Endothelial cell (in vitro differentiated cells): ENCODE measurements around the gene STIMATE. TPM values are rescaled to one million over a fixed set of nuclear protein-coding genes. Genes with fewer than 3 reads are reported as not detected.

Experiments
- DNase-seq: peaks from one replicate; pipeline ENCODE4 v3.0.0; 2021; ENCODE audit warnings: low spot score
- H3K27ac Mint-ChIP-seq: one replicate; pipeline ENCODE4 v1.8.0; 2021; ENCODE audit warnings: mixed read lengths, inconsistent platforms; ENCODE audit not compliant: unreplicated experiment
- H3K27me3 Mint-ChIP-seq: one replicate; pipeline ENCODE4 v1.8.0; 2021; ENCODE audit warnings: mild to moderate bottlenecking, moderate library complexity, mixed read lengths, inconsistent platforms; ENCODE audit not compliant: unreplicated experiment
- H3K36me3 Mint-ChIP-seq: one replicate; pipeline ENCODE4 v1.8.0; 2021; ENCODE audit warnings: mild to moderate bottlenecking, low read depth, mixed read lengths, inconsistent platforms; ENCODE audit not compliant: unreplicated experiment
- H3K4me1 Mint-ChIP-seq: one replicate; pipeline ENCODE4 v1.8.0; 2021; ENCODE audit warnings: mild to moderate bottlenecking, mixed read lengths, inconsistent platforms; ENCODE audit not compliant: unreplicated experiment
- H3K4me3 Mint-ChIP-seq: one replicate; pipeline ENCODE4 v1.8.0; 2021; ENCODE audit warnings: mild to moderate bottlenecking, mixed read lengths, inconsistent platforms; ENCODE audit not compliant: unreplicated experiment
- H3K9me3 Mint-ChIP-seq: one replicate; pipeline ENCODE4 v1.8.0; 2021; ENCODE audit warnings: mixed read lengths, inconsistent platforms; ENCODE audit not compliant: unreplicated experiment
- CTCF ChIP-seq: fragments of 200-600 bp; sonication (generic); IDR thresholded peaks from one replicate; pipeline ENCODE4 v1.5.0; 2021; ENCODE audit warnings: antibody characterized with exemption; ENCODE audit not compliant: unreplicated experiment
- total RNA-seq: library from RNA; stranded (reverse); fragmentation: NEBNext Ultra II Directional; extraction: Animal tissue kit (Norgen Biotek cat#: 25700); gene quantifications from one replicate; pipeline ENCODE4 v1.2.1, GENCODE V29; 2021; ENCODE audit not compliant: unreplicated experiment

Gene STIMATE
- total RNA-seq, 1 donor from 2014 or later = 24.5 TPM

- DNase-seq = no peak
- no peak overlapping the region for H3K4me3 Mint-ChIP-seq
- H3K27ac Mint-ChIP-seq = no peak overlapping the region
- TF ChIP-seq CTCF = no peak
- H3K36me3 Mint-ChIP-seq = no peaks in the 10 kb centered on the region
- H3K4me1 Mint-ChIP-seq = peaks cover 7% of the 10 kb centered on the region
- no peaks in the 10 kb centered on the region for H3K9me3 Mint-ChIP-seq
- H3K27me3 Mint-ChIP-seq = peaks cover 9% of the 10 kb centered on the region
Observed at GRCh38 chr3:52792961-52793695, 104.2 kb downstream of the STIMATE start.

GRCh38 chr3:52792413-52792812, 104.9 kb downstream of the STIMATE start:
- Mint-ChIP-seq H3K9me3 (no peaks in the 10 kb centered on the region), H3K4me1 (peaks cover 7% of the 10 kb centered on the region), H3K27ac (no peak overlapping the region), H3K36me3 (no peaks in the 10 kb centered on the region), H3K27me3 (peaks cover 8% of the 10 kb centered on the region), H3K4me3 (no peak overlapping the region)
- TF ChIP-seq CTCF = peak; percentile 26
- DNase-seq = peak; percentile 27

GRCh38 chr3:52791928-52792327, 105.4 kb downstream of the STIMATE start:
- Mint-ChIP-seq H3K27ac (no peak overlapping the region), H3K9me3 (no peaks in the 10 kb centered on the region), H3K36me3 (no peaks in the 10 kb centered on the region), H3K4me3 (no peak overlapping the region), H3K4me1 (peaks cover 7% of the 10 kb centered on the region), H3K27me3 (peaks cover 8% of the 10 kb centered on the region)
- no peak for TF ChIP-seq CTCF
- DNase-seq = no peak

- TF ChIP-seq CTCF = no peak
- Mint-ChIP-seq H3K4me1 (peaks cover 7% of the 10 kb centered on the region), H3K9me3 (no peaks in the 10 kb centered on the region), H3K27me3 (peaks cover 6% of the 10 kb centered on the region), H3K4me3 (no peak overlapping the region), H3K36me3 (no peaks in the 10 kb centered on the region), H3K27ac (no peak overlapping the region)
- no peak for DNase-seq
Observed at GRCh38 chr3:52791366-52791765, 106.0 kb downstream of the STIMATE start.

- DNase-seq = no peak
- Mint-ChIP-seq H3K36me3 (no peaks in the 10 kb centered on the region), H3K27ac (no peak overlapping the region), H3K4me3 (no peak overlapping the region), H3K9me3 (no peaks in the 10 kb centered on the region), H3K27me3 (peaks cover 6% of the 10 kb centered on the region), H3K4me1 (peaks cover 3% of the 10 kb centered on the region)
- no peak for TF ChIP-seq CTCF
Observed at GRCh38 chr3:52790741-52791140, 106.6 kb downstream of the STIMATE start.
